ENCODE measurements around the gene LRBA. TPM values are rescaled to one million over a fixed set of nuclear protein-coding genes. Genes with fewer than 3 reads are reported as not detected.
"Not testable (repeated sequence)": the region's sequence is repeated elsewhere in the genome, so short reads cannot be mapped to it uniquely, and the experiment has no call there.

Gene LRBA
- total RNA-seq, 2 donors from 2014 or later = 37.7 to 70.5 TPM

DNA sequence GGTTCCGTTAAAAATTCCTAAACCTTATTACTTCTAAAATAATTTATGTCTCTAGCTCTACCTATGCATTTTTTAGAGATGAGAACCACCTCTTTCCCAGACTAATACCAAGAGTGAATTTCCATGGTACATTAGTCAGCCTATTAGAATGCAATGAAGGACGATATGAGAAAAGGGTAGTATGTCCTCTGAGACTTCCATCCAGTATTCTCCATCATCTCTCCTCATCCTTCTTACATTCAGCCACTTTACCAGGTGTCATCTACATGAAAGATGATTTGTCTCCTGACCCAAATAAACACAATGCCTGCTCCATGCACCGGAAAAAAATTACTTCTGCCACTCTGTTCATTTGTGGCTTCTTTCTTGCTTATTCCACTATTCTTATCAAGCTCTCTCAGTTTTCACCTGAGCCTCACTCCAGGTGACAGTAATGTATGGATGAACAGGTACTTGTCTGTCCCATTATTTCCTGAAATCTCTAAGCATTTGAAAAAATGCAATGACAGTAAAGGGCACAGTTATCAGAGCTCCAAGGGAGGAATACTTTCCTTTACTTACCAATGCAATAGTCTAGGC is 335.2 kb downstream of the LRBA start:
- Mint-ChIP-seq H3K36me3 (no peaks in the 10 kb centered on the region), H3K27me3 (no peaks in the 10 kb centered on the region), H3K9me3 (no peaks in the 10 kb centered on the region), H3K4me3 (no peak overlapping the region), H3K4me1 (ENCODE audit: low read depth in 2 of 2) (peaks cover 0 to 2% of the 10 kb centered on the region in 2 donors), H3K27ac (no peak overlapping the region)
- DNase-seq (ENCODE audit: low spot score) (no peak), ATAC-seq (no peak)

GRCh38 chr4:150679018-150679764 is 335.9 kb downstream of the LRBA start:
- peaks cover 0 to 2% of the 10 kb centered on the region in 2 donors for H3K4me1 Mint-ChIP-seq (ENCODE audit: low read depth in 2 of 2)
- no peak overlapping the region for H3K4me3 Mint-ChIP-seq
- H3K9me3 Mint-ChIP-seq = no peaks in the 10 kb centered on the region
- no peaks in the 10 kb centered on the region for H3K36me3 Mint-ChIP-seq
- no peak for DNase-seq (ENCODE audit: low spot score)
- no peak overlapping the region for H3K27ac Mint-ChIP-seq
- no peak for ATAC-seq
- no peaks in the 10 kb centered on the region for H3K27me3 Mint-ChIP-seq

GRCh38 chr4:150673793-150674192 is 341.3 kb downstream of the LRBA start:
- Mint-ChIP-seq H3K4me1 (ENCODE audit: low read depth in 2 of 2) (peaks cover 0 to 2% of the 10 kb centered on the region in 2 donors), H3K27me3 (no peaks in the 10 kb centered on the region), H3K9me3 (no peaks in the 10 kb centered on the region), H3K36me3 (no peaks in the 10 kb centered on the region), H3K27ac (no peak overlapping the region), H3K4me3 (no peak overlapping the region)
- ATAC-seq (no peak), DNase-seq (ENCODE audit: low spot score) (no peak)

DNA sequence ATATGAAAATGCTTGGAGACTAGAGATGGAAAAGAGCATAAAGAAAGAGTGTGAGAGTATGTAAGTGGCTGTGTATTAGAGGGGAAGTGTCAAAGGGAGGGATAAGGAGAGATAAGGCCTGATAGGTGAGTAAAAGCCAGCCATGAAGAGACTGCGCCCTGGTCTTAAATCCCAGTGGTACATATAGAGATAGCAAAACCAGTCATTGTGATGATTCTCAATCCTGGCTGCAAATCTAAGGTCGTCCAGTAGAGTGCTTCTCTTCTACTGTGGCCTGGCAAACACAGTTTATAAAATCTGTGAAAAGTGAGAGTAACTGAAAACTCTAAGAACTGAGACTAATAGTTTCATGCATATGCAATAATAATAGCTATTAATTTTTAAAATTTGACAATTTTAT is 346.3 kb downstream of the LRBA start:
- no peak overlapping the region for H3K4me3 Mint-ChIP-seq
- no peaks in the 10 kb centered on the region for H3K9me3 Mint-ChIP-seq
- ATAC-seq (no peak), DNase-seq (ENCODE audit: low spot score) (no peak)
- no peaks in the 10 kb centered on the region for H3K27me3 Mint-ChIP-seq
- no peaks in the 10 kb centered on the region for H3K36me3 Mint-ChIP-seq
- peaks cover 0 to 2% of the 10 kb centered on the region in 2 donors for H3K4me1 Mint-ChIP-seq (ENCODE audit: low read depth in 2 of 2)
- H3K27ac Mint-ChIP-seq = no peak overlapping the region

GRCh38 chr4:150664935-150665334 is 350.1 kb downstream of the LRBA start:
- Mint-ChIP-seq H3K4me3 (no peak overlapping the region), H3K27me3 (no peaks in the 10 kb centered on the region), H3K9me3 (no peaks in the 10 kb centered on the region), H3K36me3 (no peaks in the 10 kb centered on the region), H3K4me1 (ENCODE audit: low read depth in 2 of 2) (peaks cover 0 to 3% of the 10 kb centered on the region in 2 donors), H3K27ac (no peak overlapping the region)
- no peak for DNase-seq (ENCODE audit: low spot score)
- no peak for ATAC-seq

DNA sequence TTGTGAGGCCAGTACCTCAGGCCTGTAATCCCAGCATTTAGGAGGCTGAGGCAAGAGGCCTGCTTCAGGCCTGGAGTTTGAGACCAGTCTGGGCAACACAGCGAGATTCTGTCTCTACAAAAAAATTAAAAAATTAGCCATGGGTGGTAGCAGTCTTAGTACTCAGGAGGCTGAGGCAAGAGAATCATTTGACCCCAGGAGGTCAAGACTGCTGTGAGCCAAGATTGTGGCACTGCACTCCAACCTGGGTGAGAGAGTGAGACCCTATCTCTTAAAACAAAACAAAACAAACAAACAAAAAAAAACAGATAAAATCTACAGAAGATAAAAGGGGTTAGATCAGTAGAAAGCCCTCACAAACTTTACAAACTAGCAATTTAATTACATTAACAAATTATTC is 352.4 kb downstream of the LRBA start:
- no peaks in the 10 kb centered on the region for H3K9me3 Mint-ChIP-seq
- no peaks in the 10 kb centered on the region for H3K27me3 Mint-ChIP-seq
- no peaks in the 10 kb centered on the region for H3K36me3 Mint-ChIP-seq
- no peak for DNase-seq (ENCODE audit: low spot score)
- no peak overlapping the region for H3K4me3 Mint-ChIP-seq
- ATAC-seq = no peak
- H3K4me1 Mint-ChIP-seq (ENCODE audit: low read depth in 2 of 2) = peaks cover 0 to 3% of the 10 kb centered on the region in 2 donors
- peak overlapping the region in 1 of 2 donors; percentile 45 for H3K27ac Mint-ChIP-seq

- H3K9me3 Mint-ChIP-seq; H3K4me3 Mint-ChIP-seq; H3K27ac Mint-ChIP-seq; H3K36me3 Mint-ChIP-seq; ATAC-seq; H3K4me1 Mint-ChIP-seq (ENCODE audit: low read depth in 2 of 2); DNase-seq (ENCODE audit: low spot score); H3K27me3 Mint-ChIP-seq: not testable (repeated sequence)
These were observed 353.5 kb downstream of the LRBA start for GRCh38 chr4:150661551-150661950.

DNA sequence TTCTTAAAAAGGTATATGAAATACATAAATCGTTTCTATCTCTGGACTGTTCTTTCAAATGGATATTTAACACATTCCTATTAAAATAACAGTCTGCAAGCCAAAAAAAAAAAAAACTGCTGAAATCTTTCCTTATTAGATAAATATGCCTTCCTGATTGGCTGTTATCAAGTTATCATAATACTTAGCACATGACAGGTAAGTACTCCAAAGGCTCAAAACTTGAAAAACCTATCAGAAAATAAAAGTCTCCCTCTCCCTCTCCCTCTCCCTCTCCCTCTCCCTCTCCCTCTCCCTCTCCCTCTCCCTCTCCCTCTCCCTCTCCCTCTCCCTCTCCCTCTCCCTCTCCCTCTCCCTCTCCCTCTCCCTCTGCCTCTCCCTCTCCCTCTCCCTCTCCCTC is 356.8 kb downstream of the LRBA start:
- DNase-seq (ENCODE audit: low spot score); H3K27ac Mint-ChIP-seq; H3K4me3 Mint-ChIP-seq; H3K4me1 Mint-ChIP-seq (ENCODE audit: low read depth in 2 of 2); H3K27me3 Mint-ChIP-seq; H3K9me3 Mint-ChIP-seq; ATAC-seq; H3K36me3 Mint-ChIP-seq: not testable (repeated sequence)

DNA sequence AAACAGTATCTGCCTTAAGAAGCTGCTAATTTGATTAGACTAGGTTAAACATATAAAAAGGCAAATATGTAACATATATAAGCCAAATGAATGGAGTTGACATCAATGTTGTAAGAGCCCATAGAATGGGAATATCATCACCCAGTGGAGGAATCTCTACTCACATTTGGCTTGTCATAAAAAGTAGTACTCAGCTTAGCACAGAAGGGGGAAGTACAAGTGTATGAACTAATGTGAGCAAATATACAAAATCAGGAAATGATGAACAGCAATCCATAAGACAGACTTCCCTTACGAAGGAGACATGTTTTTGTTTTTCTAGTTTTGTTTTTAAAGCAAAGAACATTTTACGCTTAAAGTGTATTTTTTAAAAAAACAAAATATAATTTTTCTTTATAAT is 358.2 kb downstream of the LRBA start:
- no peaks in the 10 kb centered on the region for H3K36me3 Mint-ChIP-seq
- no peak overlapping the region for H3K4me3 Mint-ChIP-seq
- DNase-seq (ENCODE audit: low spot score) (no peak), ATAC-seq (no peak)
- no peak overlapping the region for H3K27ac Mint-ChIP-seq
- H3K9me3 Mint-ChIP-seq = no peaks in the 10 kb centered on the region
- H3K27me3 Mint-ChIP-seq = no peaks in the 10 kb centered on the region
- peaks cover 3 to 10% of the 10 kb centered on the region in 2 donors for H3K4me1 Mint-ChIP-seq (ENCODE audit: low read depth in 2 of 2)

- H3K27me3 Mint-ChIP-seq = no peaks in the 10 kb centered on the region
- no peak for ATAC-seq
- no peak overlapping the region for H3K27ac Mint-ChIP-seq
- H3K4me1 Mint-ChIP-seq (ENCODE audit: low read depth in 2 of 2) = peaks cover 19 to 27% of the 10 kb centered on the region in 2 donors
- H3K9me3 Mint-ChIP-seq = no peaks in the 10 kb centered on the region
- no peaks in the 10 kb centered on the region for H3K36me3 Mint-ChIP-seq
- H3K4me3 Mint-ChIP-seq = no peak overlapping the region
- DNase-seq (ENCODE audit: low spot score) = no peak
These were observed 364.3 kb downstream of the LRBA start for GRCh38 chr4:150650751-150651150.

GRCh38 chr4:150648123-150648522 is 367.0 kb downstream of the LRBA start:
- H3K4me1 Mint-ChIP-seq (ENCODE audit: low read depth in 2 of 2) = peaks cover 17 to 22% of the 10 kb centered on the region in 2 donors
- ATAC-seq = no peak
- no peak for DNase-seq (ENCODE audit: low spot score)
- no peaks in the 10 kb centered on the region for H3K36me3 Mint-ChIP-seq
- no peak overlapping the region for H3K4me3 Mint-ChIP-seq
- H3K27ac Mint-ChIP-seq = peak overlapping the region in 1 of 2 donors; percentile 56
- H3K27me3 Mint-ChIP-seq = no peaks in the 10 kb centered on the region
- no peaks in the 10 kb centered on the region for H3K9me3 Mint-ChIP-seq

DNA sequence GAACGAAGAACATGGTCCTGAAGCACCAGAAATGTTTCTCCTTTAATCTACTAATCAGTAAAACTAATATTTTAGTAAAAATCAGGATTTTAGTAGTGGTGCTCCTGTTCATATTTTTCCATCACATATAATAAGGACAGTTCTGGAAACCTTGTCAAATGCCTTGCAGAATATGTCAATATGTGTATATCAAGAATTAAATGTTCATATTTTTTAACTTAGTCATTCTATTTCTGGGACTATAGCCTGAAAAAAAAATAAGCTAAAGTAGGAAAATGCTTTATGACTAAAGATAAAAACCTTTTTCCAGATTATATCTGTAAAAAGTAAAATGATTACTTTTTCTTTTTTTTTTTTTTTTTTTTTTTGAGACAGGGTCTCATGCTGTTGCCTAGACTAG is 368.1 kb downstream of the LRBA start:
- no peak overlapping the region for H3K27ac Mint-ChIP-seq
- no peaks in the 10 kb centered on the region for H3K9me3 Mint-ChIP-seq
- H3K27me3 Mint-ChIP-seq = no peaks in the 10 kb centered on the region
- H3K36me3 Mint-ChIP-seq = no peaks in the 10 kb centered on the region
- no peak for ATAC-seq
- peaks cover 17% of the 10 kb centered on the region in 2 donors for H3K4me1 Mint-ChIP-seq (ENCODE audit: low read depth in 2 of 2)
- H3K4me3 Mint-ChIP-seq = no peak overlapping the region
- DNase-seq (ENCODE audit: low spot score) = no peak

DNA sequence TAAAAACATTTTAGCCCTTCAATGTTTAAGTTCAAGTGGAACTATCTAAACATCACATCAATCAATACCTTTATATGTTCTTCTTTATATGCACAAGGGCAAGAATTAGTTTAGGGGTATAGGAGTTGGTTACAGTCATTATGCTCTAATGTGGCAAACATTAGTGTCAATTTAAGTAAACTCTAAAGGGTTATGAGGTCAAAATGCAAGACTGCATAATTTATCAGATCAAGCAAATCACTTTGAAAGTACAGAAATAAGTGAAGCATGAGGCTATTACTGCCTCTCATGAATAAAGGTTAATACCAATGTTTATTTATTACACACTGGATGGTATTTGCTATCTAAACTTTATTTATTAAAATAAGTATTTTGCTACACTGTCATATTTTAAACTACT is 373.5 kb downstream of the LRBA start:
- H3K27me3 Mint-ChIP-seq = no peaks in the 10 kb centered on the region
- H3K9me3 Mint-ChIP-seq = no peaks in the 10 kb centered on the region
- no peak overlapping the region for H3K4me3 Mint-ChIP-seq
- H3K36me3 Mint-ChIP-seq = no peaks in the 10 kb centered on the region
- H3K27ac Mint-ChIP-seq = no peak overlapping the region
- ATAC-seq (no peak), DNase-seq (ENCODE audit: low spot score) (no peak)
- no peaks in the 10 kb centered on the region for H3K4me1 Mint-ChIP-seq (ENCODE audit: low read depth in 2 of 2)

DNA sequence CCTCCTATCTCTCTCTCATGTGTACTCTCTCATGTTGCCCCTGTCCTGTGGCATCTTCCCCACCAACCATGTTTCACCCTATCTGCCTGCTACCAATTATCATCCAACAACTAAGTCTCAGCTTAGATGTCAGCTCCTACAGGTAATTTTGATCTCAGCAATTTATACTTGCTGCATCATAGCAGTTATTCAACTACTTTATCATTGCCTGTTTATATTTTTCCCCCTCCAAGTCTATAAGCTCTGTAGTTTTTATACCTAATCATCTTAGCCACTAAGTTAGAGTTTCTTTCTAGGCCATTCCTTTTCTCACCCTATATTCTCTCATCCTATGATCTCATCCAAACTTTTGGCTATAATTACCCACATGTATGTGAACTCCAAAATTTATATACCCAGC is 382.4 kb downstream of the LRBA start:
- no peak overlapping the region for H3K4me3 Mint-ChIP-seq
- no peaks in the 10 kb centered on the region for H3K9me3 Mint-ChIP-seq
- no peak overlapping the region for H3K27ac Mint-ChIP-seq
- ATAC-seq (no peak), DNase-seq (ENCODE audit: low spot score) (no peak)
- no peaks in the 10 kb centered on the region for H3K27me3 Mint-ChIP-seq
- peaks cover 20% of the 10 kb centered on the region for H3K36me3 Mint-ChIP-seq
- H3K4me1 Mint-ChIP-seq (ENCODE audit: low read depth in 2 of 2) = peaks cover 16 to 17% of the 10 kb centered on the region in 2 donors
